Right lobe of liver (tissue), 4 donors: ENCODE results near the gene NEU3.

ENCODE experiments used
- POLR2A ChIP-seq: fragments of 450-650 bp; IDR thresholded peaks from one replicate; pipeline ENCODE4 v1.6.1; 2017; ENCODE audit warnings: antibody characterized with exemption, mild to moderate bottlenecking
- TF ChIP-seq, protein P1 (sequence below), 4 donors: fragments of 200-600 bp in 3 of 4; fragments of 450-650 bp in 1 of 4; IDR thresholded peaks; one replicate each; pipeline versions ENCODE4 v1.5.1 to v1.8.0; 2016 to 2022; ENCODE audit warnings: antibody characterized with exemption in 4 of 4, mild to moderate bottlenecking in 2 of 4
- donor health status: DM: no; HTN: no; CAD: no.
- donor health status: DM: no; HTN: no; CAD: no.
- donor health status: DM: no; HTN: yes; CAD: no.

DNA sequence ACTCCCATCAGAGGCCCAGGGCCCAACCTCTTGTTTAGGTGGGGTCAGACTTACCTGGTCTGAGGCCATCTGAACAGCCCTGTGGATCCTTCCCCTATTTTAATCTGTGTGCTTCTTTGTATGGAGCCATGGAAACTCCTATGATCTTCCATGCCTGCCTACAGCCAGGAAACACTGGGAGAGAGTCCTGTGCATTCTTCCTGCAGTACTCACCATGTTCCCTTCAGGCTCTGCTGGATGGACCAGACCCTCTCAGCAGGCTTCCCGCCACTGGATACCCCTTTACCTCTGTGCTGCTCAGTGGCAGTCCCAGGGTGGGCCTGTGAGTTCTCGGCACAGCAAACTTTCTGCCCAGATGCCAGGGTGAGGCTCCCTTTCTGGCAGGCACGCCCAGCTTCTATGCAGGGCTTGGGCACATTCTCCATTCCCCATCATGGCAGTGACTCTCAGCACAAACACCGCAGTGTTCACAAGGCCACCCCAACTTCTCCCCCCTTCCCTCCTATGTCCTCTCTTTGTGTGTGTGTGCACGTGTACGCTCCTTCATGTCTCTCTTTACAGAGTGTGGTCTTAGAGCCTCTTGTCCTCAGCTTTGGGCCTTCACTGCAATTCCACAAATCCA is 34.8 kb downstream of the NEU3 start:
- TF ChIP-seq, protein P1, sequence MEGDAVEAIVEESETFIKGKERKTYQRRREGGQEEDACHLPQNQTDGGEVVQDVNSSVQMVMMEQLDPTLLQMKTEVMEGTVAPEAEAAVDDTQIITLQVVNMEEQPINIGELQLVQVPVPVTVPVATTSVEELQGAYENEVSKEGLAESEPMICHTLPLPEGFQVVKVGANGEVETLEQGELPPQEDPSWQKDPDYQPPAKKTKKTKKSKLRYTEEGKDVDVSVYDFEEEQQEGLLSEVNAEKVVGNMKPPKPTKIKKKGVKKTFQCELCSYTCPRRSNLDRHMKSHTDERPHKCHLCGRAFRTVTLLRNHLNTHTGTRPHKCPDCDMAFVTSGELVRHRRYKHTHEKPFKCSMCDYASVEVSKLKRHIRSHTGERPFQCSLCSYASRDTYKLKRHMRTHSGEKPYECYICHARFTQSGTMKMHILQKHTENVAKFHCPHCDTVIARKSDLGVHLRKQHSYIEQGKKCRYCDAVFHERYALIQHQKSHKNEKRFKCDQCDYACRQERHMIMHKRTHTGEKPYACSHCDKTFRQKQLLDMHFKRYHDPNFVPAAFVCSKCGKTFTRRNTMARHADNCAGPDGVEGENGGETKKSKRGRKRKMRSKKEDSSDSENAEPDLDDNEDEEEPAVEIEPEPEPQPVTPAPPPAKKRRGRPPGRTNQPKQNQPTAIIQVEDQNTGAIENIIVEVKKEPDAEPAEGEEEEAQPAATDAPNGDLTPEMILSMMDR (IDR thresholded peaks at IDR 0.05), result no peak
- TF ChIP-seq POLR2A, result no peak
